Stimulated activated naive CD4-positive, alpha-beta T cell (primary cell): ENCODE measurements around the gene EVL.

Experiments used
- DNase-seq, 6 experiments: peaks; one replicate each; lab custom pipeline; 2025; lab: John Stamatoyannopoulos, UW

Gene EVL

DNA sequence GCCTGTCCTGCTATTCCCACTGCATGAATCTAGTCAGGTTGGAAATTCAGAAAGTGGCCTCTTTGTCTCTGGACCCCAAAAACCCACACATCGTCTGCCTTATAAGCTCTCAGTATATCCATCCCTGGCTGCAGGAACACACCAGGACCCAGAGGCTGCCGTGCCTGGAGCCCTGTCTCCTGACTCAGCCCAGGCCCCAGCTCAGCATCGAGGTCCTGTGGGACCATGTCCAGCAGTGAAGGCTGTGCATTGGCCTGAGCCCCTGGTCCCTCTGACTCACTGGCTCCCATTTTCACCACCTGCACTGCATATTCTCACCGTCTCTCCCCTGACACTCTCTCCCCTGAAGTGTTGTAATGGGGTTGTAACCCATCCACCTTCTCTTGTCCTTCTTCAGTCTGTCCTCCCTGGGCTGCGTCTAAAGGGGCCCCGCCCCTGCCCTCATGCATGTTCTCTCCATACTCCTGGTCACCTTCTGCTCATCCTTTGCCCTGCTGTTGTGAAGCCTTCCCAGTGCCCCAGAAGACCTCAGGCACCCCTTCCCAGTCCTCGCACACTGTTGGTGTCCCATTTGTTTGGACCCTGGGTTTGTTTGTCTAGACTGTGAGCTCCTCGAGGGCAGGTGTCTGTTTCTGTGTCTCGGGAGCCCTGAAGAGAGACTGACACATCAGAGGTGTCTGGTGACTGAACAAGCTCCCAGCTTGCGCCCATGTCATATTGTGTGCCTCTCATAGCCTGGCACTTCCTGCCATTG lies 43.8 kb downstream of the EVL start:
- DNase-seq = no peak

DNA sequence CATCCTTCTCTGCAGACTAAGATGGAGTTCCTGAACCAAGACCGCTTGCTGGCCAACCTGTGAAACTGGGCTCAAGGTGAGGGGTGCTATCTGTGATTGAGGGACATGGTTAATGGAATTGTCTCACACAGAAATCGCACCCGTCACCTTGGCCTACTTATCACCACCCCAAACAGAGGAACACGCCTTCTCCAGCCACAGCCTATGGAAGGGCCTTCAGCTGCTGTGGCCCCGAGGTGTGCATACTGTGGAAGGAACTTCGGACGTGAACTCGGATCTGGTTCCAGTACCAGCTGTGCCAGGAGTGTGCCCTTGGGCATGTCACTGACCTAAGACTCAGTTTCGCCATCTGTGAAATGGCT lies 44.4 kb downstream of the EVL start:
- DNase-seq = no peak

DNA sequence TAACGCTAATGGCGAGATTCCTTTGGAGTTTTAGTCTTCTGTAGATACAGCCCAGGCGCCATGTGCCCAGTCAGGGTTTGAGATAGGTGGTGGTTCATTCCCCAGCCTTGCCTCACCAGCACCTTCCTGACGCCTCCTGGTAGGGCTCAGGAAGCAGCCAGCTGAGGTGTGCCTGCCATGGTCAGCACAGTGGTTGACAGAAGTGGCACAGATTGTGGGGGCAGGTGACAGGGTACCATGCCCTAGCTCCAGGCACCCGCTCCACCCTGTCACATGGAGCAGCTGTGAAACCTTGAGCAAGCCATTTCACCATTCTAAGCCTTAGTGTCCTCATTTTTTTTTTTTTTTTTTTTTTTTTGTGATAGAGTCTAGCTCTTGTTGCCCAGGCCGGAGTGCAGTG lies 45.6 kb downstream of the EVL start:
- no peak for DNase-seq

DNA sequence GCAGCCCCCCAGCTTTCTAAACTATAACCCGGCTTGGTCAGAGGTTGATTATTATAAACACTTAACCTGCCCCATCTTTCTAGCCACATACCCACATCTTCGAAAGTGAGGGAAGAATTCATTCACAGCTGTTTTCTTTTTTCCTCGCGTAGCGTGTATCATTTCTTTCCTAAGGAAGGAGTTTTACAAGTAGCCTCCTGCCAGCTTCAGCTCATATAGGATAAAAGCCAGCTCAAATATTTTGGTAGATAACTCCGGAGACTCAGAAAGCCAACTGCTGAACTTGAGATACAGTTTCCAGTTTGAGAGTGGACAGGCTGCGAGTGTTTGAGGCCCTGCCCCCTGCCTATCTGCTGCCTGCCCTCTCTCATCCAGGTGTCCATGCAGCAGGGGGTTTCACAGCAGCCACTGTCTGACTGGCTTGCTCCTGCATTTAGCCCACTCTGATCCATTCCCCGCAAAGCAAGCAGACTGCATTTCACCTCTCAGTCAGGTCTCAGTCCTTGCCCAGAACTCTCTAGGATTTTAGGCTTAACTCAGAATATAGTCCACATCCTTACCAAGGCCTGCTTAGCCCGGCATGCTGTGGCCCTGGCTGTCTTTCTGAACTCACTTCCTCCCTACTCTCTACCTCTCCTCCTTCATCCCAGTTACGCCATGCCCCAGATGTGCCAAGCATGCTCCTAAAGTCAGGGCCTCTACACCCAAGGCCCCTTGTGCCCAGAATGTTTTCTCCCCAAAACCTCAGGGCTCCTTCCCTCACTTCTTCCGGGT lies 46.9 kb downstream of the EVL start:
- no peak for DNase-seq

DNA sequence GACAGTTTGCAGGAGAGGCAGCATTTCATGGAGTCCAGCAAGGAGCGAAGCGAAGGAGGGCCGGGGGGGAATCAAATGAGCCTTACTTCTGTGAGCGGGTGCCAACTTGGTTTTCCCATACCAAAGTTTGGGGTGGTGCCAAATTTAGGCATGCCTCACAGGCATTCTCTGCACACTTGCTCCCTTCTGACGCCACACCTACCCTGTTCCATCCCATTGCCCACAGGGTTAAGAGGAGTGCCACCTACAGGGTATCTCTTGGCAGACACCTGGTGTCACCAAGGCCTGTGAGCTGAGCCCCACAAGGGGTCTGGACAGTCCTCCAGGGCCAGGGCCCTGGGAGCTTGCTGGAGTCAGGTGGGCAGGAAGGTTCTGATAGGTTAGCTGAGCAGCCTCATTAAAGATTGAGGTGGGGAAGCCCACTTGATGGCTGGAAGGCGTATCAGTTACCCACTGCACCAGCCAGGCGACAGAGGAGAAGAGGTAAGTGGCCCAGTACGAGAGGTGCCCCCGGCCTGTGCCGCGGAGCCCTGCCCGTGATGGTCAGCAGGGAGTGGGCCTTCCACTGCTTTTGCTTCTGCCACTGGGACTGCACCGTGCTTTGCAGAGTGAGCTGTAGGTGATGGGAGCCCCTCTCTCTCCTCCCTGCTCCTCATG lies 49.0 kb downstream of the EVL start:
- no peak for DNase-seq

DNA sequence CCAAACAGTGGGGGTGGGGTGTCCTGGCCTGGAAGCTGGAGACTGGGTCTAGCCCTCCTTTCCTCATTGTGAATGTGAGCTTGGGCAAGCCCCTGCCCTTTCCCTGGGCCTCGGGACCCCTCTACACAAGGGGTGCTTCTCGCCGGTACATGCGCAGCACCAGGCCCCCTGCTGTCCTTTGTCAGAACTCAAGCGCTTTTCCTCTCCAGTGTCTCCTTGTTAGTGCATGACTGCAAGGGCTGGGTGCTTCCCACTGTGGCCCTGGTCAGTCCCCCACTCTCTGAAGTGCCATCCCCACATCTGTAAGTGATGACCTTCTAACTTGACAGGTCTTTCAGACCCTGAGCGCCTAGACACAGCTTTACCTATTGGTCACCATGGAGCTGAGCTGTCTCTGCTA lies 50.0 kb downstream of the EVL start:
- DNase-seq = no peak

DNA sequence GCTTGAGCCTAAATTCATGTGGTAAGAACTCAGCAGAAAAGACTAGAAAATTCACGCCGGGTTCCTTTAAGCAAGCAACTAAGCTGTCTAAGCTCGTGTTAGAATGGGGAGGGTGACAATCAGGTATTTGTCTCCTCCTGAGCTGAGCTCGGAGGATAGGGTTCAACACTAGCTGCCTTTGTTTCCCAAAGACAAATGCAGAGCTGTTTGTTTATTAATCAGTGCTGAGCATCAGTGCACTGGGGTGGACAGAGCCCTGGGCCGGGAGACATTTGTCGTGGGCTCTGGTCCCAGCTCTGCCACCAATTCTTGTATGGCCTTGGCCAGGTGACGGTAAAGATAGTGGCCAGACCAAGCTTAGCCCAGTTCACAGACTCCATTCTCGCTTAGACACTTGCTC lies 50.5 kb downstream of the EVL start:
- no peak for DNase-seq

DNA sequence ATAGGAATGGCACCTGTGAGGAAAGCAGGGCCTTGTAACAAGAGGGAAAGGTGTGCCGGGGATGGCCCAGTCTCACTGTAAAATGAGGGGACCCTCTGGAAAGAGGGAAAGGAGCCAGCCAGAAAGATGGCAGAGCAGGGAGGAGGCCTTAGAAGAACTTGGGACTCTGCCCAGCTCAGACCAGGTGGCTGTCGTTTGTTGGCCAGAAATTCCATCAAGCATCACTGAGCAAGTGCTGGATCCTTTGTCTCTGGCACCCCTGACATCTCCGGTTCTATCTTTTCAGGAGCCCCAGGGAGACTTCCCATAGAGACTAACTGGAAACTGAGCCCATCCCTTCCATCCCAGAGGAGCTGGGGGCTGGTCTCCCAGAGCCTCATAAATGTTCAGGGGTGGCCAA lies 50.9 kb downstream of the EVL start:
- DNase-seq = no peak

DNA sequence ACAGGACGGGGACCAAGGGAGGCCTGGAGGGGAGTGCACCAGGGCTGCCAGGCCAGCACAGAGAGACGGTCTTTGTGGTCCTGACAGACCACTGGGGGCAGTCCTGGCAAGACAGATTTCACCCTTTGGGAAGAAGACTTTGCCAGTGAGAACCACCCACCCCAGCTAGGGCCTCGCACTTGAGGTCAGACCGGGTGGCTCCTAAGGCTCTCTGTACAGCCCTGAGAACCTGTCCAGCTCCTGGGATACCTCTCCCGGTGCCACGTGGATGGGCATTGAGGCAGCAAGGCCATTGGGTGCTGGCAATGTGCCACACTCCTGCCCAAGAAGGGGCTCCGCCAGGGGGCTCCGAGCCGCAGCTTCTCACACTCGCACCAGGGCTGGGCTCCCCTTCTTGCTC lies 51.8 kb downstream of the EVL start:
- no peak for DNase-seq

DNA sequence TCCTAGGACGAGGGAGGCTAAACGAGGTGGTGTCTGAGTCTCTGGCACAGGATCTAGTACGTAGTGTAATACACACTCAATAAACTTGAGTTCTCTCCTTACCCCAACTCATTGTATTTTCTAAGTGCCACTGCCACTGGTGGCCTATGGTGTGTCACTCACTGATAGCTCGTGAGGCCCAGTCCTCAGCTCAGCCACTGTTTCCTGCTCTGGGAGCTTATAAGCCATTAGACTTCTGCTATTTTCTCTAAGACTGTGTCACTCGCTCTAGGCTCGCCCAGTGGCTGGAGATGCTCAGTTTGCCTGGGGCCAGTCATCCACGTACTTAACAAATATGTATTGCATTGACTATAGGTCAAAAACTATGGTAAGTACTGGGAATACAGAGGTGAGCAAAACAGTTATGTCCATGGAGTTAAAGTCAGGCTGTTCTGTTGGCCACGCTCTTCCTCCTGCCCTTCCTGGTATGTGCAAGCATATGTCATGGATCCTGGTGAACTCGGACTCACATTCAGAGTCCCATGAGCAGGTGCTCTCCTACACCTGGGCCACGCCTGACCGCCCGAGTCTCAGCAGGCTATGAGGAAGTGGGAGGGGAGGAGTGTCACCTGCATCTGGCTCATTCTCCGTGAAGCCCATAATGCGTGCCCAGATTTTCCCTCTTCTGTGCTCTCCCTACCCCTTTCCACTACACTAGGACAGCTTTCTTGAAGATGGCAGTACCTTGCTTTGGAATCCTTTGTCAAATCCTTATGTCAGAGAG lies 52.6 kb downstream of the EVL start:
- no peak for DNase-seq

DNA sequence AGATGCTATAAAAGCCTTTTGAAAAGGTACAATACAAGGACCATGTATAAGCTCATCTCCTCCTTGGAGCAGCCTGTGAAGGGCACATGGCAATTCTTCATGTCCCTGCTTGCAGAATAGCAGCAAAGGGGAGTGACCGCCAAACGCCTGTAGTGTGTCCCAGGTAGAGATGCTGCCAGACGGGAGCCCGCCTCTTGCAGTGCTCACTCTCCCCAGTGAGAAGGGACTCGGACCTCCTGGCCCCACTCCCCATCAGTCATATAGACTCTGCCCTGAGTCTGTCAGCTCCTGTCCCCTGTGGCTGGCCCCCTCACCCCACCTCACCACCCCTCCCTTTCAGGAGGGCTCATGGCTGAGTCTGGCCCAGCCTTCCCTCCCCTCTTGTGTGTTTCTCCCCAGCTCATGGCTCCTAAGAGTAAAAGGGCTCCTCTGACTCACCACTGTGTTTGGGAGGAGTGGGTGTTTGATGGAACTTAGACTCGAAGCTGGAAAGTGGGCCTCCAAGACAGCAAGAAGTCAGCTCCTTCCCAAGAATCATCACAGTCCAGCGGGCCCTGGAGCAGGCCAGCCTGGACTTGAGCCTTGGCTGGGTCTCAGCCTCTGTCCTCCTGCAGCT lies 53.3 kb downstream of the EVL start:
- DNase-seq = no peak

DNA sequence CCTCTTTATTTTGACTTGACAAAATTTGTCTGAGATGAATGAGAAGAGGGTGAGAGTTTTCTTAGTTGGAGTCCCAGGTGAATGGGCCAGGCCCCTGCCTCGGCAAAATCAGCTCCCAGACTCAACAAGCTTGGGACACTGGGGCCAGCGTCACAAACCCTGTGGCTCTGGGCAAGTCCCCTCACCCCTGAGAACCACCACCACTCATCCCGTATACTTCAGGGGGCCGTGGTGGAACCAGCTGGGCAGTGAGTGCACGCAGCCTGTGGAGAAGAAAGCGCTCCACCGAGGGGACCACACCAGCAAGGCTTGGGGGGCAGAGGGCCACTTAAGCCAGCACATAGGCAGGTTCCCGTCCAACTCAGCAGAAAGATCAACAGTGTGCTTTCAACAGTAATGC lies 54.0 kb downstream of the EVL start:
- no peak for DNase-seq

DNA sequence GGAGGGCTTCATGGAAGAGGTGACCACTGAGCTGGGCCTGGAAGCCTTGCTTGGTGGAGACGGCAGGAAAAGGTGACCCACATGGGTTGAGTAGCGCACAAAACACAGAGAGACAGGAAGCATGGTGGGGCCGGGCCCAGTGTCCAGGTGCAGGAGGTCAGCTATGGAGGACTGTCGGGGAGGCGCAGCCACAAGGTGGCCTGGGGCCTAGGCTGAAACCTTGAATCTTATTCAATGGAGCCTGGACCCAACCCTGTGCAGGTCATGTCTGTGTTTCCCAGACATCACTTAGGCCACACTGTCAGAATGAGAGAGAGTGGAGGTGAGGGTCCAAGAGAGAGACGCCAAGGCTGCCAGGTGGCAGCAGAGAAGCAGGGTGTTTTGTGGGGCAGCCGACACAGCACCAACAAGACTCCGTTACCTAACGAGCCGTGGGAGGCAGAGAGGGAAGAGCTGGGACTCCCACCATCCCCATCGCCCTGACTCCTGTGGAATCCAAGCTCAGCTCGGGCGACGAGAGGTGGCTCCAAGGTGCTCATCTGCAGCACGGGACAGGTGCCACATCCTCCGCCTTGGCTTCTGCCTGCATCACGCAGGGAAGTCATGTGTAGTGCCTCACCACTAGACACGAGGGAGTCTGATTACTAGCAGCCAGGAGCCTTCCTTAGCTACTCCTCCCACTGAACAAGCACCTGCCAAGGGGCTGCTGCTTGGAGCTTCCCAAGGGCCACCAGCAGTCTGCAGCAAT lies 55.5 kb downstream of the EVL start:
- no peak for DNase-seq

DNA sequence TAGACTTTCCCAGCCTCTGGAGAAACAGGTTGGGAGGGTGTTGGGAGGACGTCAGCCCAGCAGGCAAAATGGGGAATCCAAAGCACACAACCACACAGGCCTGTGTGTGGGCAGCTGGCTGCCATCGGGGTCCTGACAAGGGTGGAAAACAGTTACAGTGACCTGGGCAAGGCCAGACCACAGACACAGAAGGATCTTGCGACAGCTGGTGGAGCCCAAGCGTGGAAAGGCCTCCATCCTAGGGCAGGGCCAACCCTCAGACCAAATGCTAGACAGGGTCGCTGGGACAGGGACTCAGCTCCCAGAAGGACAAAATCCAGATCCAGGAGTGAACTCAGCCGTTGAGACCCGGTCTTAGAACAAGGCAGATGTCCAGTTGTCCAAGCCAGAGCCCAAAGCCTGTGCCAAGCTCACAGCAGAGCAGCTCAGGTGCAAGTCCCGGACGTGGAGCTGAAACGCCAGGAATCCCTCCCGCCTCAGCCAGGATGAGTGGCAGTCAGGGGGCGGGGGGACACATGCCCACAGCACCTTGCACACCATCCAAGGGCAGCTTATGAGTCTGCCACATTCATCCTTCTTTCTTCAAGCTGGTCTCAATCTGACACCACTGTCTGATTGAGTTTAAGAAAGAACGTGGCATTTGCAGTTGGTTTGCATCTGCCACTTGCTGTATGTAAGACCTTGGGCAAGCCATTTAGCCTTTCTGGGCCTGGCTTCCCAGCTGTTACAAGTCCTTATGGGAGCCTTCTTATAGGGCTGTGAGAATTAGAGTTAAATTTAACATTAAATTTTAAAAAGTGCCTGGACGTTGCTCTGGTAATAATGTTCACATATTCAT lies 56.6 kb downstream of the EVL start:
- no peak for DNase-seq

DNA sequence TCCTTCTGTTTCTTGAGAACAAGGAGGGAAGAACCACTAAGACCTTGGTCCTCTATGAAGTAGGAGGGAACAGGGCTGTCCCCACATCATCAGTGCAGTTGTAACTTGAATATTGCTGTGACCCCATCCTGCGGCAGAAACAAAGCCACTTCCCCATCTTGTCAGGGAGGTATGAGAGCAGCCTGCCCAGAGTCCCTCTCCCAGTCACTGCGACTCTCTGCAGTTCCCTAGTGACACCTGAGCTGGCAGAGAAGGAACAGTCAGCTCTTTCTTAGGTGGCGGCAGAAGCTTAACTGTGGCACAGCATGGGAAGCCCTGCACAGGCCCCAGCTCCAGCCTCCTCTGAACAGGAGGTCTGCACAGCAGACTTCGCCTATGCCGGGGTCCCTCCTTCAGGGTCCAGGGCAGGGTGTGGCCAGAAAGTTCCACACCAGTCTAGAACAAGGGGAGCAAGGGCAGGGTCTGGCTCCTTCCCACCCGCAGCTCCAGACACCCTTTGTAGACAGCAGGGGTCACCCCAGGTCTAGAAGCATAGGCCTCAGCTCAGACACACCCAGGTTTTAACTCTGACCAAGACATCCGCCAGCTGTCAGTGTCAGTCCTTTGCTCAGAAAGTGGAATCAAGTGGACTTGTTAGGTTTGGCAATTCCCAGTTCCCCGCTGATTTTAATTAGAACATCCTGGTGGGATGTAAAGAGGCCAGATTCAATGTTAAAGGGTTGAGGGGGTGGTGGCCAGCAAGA lies 57.4 kb downstream of the EVL start:
- no peak for DNase-seq

DNA sequence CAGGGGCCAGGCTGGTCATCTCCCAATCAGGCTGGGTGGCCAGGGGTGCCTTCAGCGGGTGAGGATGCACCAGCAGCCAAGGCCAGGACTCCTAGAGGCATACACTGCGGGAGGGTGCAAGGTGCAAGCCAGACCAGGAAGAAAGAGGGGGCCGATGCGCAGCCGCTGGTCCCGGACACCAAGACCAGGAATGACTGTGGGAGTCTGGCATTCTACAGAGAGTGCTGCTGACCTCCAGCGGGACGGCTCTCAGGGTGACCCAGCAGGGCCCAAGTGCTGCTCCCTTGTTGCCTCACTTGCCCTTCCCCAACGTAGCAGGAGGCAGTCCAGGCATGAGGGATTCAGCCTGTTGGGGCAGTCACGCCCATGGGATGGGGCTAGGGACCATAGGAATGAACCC lies 58.4 kb downstream of the EVL start:
- DNase-seq = no peak

DNA sequence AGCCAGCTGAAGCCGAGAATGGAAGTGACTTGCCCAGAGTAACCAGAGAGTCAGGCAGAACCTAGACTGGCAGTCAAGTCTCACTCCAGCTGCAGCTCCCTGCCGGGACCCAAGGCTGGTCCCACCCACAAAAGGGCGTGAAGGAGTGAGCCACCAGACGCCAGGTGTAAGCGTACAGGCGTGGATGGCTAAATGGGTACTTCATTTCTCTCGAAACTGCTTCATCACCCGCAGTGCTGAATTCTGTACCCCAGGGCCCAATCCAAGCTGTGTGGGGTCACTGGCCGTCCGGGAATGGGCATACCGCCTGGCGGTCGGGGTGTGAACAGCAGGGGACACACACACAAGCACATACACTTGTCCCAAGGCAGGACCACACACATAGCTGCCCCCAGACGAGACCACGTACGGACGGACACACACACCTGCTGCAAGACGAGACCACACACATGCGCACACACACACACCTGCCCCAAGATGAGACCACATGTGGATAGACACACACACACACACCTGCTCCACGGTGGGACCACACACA lies 59.4 kb downstream of the EVL start:
- DNase-seq = no peak

DNA sequence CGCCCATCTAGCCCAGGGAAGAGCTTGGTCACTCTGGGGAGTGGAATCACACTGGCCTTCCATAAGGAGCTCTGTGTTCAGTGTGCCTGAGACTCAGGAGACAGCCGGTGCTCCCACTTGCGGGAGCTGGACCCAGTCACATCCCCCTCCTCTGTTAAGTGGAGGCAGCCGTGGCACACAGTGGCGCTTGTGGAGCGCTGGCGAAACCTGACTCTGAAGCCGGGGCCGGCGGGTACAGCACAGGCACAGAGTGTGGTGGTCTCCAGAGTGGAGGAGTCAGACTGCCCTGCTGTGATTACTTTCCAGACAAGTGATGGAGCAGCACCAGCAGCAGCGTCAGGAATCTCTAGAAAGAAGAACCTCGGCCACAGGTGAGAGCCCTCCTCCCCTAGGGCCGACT lies 61.2 kb downstream of the EVL start:
- no peak for DNase-seq

DNA sequence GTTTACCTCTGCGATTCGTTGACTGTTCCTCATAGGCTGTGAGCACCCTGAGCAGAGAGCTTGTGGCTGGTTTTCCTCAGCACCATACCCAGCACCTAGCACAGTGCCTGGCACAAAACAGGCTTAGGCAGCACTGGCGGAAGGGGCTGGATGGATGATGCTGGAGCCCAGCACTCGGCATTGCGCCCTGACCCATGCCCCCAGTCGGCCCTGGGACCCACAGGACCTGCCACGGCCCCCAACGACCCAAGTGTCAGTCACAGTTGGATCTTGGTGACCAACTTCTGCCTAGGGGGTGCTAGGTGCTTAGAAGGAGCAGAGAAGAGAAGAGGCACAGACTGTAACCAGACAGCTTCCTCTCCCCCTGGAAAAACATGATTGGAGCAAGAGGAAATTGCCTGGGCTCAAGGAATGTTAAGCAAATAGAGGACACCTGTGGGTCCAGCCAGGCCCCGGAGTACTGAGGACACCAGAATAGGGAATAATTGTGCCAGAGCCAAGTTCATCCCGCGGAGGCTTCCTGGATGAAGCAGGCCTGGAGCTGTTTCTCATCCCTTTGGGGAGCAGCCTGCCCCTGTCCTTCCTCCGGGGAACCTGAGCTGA lies 62.7 kb downstream of the EVL start:
- DNase-seq = no peak
